Lung (tissue), 12 donors: Measurements from ENCODE around the gene CEACAM6. TPM values are rescaled to one million over a fixed set of nuclear protein-coding genes. Genes with fewer than 3 reads are reported as not detected.
"Not testable (repeated sequence)": the region's sequence is repeated elsewhere in the genome, so short reads cannot be mapped to it uniquely, and the experiment has no call there.

Source experiments
- ATAC-seq: fragments of 200-7000 bp; cut with Tn5 transposase; one replicate; pipeline ENCODE4 v1.9.1; 2020; ENCODE audit warnings: moderate number of reproducible peaks; ENCODE audit not compliant: insufficient read depth, low FRiP score
- DNase-seq, 3 donors: peaks; one replicate each; pipeline ENCODE4 v3.0.0-alpha.2; 2013 to 2017
- H3K27ac ChIP-seq, 2 donors: one replicate each; pipeline ENCODE4 v1.5.1; 2013; ENCODE audit warnings: mild to moderate bottlenecking in 2 of 2, moderate library complexity in 2 of 2, control low read depth in 1 of 2, inconsistent platforms in 1 of 2, low read depth in 1 of 2, low read length in 1 of 2
- H3K27me3 ChIP-seq, 3 donors: one replicate each; pipeline ENCODE4 v1.5.1; 2013; ENCODE audit warnings: low read length in 2 of 3; ENCODE audit not compliant: control insufficient read depth in 3 of 3, insufficient read depth in 3 of 3
- H3K36me3 ChIP-seq, 4 donors: one replicate each; pipeline ENCODE4 v1.5.1; 2013; ENCODE audit warnings: low read length in 4 of 4, mild to moderate bottlenecking in 1 of 4, moderate library complexity in 1 of 4; ENCODE audit not compliant: control insufficient read depth in 4 of 4, insufficient read depth in 4 of 4
- H3K4me1 ChIP-seq, 5 donors: one replicate each; pipeline ENCODE4 v1.5.1; 2013; ENCODE audit warnings: low read length in 5 of 5, mild to moderate bottlenecking in 2 of 5, moderate library complexity in 1 of 5; ENCODE audit not compliant: control insufficient read depth in 5 of 5, insufficient read depth in 5 of 5
- H3K4me3 ChIP-seq: one replicate; pipeline ENCODE4 v1.5.1; 2013; ENCODE audit warnings: mild to moderate bottlenecking, control low read depth, moderate library complexity
- H3K9ac ChIP-seq, 2 donors: one replicate each; pipeline ENCODE4 v1.5.1; 2013; ENCODE audit warnings: low read length in 2 of 2, control low read depth in 1 of 2; ENCODE audit not compliant: insufficient read depth in 1 of 2
- H3K9me3 ChIP-seq, 4 donors: one replicate each; pipeline ENCODE4 v1.5.1; 2013; ENCODE audit warnings: low read length in 3 of 4, mild to moderate bottlenecking in 1 of 4, moderate library complexity in 1 of 4; ENCODE audit not compliant: control insufficient read depth in 4 of 4, insufficient read depth in 3 of 4
- CTCF ChIP-seq: IDR thresholded peaks from 2 replicates; pipeline ENCODE4 v1.5.1; 2012; ENCODE audit warnings: mild to moderate bottlenecking; ENCODE audit errors: control extremely low read depth, extremely low read depth
- WGBS, 2 donors: extraction: QIAGEN DNeasy Blood & Tissue Kit; methylation state at CpG; one replicate each; pipeline ENCODE4 v1.1.7; 2013; 5-methylcytosine and 5-hydroxymethylcytosine counted together
- polyA plus RNA-seq, 2 donors: library from polyadenylated mRNA; stranded (reverse); fragments of 200-250 nt; gene quantifications; one replicate each; pipeline ENCODE4 v1.2.1, GENCODE V29; 2013
- total RNA-seq, 2 donors: library from RNA; depleted of rRNA in 1 of 2; stranded (reverse); fragments of >200 nt in 1 of 2; gene quantifications; one replicate each; pipeline ENCODE4 v1.2.1, GENCODE V29; 2014 to 2021
- donor health status: control.
- donor health status: control.
- donor health status: Bipolar disorder and iron deficiency.
- donor health status: healthy.
- donor health status: DM: yes; HTN: yes; CAD: no.

Gene CEACAM6
- total and polyA plus RNA-seq, 4 donors = 5.2 to 280 (median 143) TPM

- Histone ChIP-seq H3K4me1 (no peaks in the 10 kb centered on the region), H3K9ac (no peak overlapping the region), H3K4me3 (no peak overlapping the region), H3K36me3 (no peaks in the 10 kb centered on the region), H3K9me3 (no peaks in the 10 kb centered on the region), H3K27ac (no peak overlapping the region), H3K27me3 (no peaks in the 10 kb centered on the region)
- DNase-seq (no peak), ATAC-seq (no peak)
- TF ChIP-seq CTCF = no peak
- WGBS, 2 donors = 81 to 88% methylated on average over 5 of the region's 5 CpGs
These were observed 47.4 kb upstream of the CEACAM6 start for GRCh38 chr19:41707871-41708371.

GRCh38 chr19:41708481-41708880, 46.8 kb upstream of the CEACAM6 start, which contains the start of gene CEACAM5:
Gene CEACAM5, plus strand, starts transcription at chr19:41708626. Its CDS starts 106 bp downstream, at chr19:41708732.
- Histone ChIP-seq H3K27ac (no peak within 1 kb of the TSS), H3K4me1 (no peaks in the 10 kb centered on the region), H3K9me3 (no peaks in the 10 kb centered on the region), H3K9ac (no peak within 1 kb of the TSS), H3K36me3 (no peaks in the 10 kb centered on the region), H3K27me3 (no peaks in the 10 kb centered on the region), H3K4me3 (peak within 1 kb of the TSS; percentile 1)
- ATAC-seq = no peak
- TF ChIP-seq CTCF = no peak
- WGBS, 2 donors = 46 to 47% methylated on average over 4 of the region's 4 CpGs
- DNase-seq = no peak

- H3K27ac ChIP-seq, H3K27me3 ChIP-seq, H3K36me3 ChIP-seq, ATAC-seq, DNase-seq, H3K9ac ChIP-seq, H3K4me1 ChIP-seq, H3K9me3 ChIP-seq, H3K4me3 ChIP-seq: not testable (repeated sequence)
- 89 to 90% methylated on average over 8 of the region's 8 CpGs for WGBS, 2 donors
These were observed 45.8 kb upstream of the CEACAM6 start for GRCh38 chr19:41709516-41709915.

- no peaks in the 10 kb centered on the region for H3K36me3 ChIP-seq
- no peak overlapping the region for H3K4me3 ChIP-seq
- no peak for ATAC-seq
- no peaks in the 10 kb centered on the region for H3K9me3 ChIP-seq
- no peak overlapping the region for H3K27ac ChIP-seq
- no peaks in the 10 kb centered on the region for H3K27me3 ChIP-seq
- H3K4me1 ChIP-seq = no peaks in the 10 kb centered on the region
- DNase-seq = no peak
- no peak overlapping the region for H3K9ac ChIP-seq
- TF ChIP-seq CTCF = no peak
- 87 to 89% methylated on average over 8 of the region's 8 CpGs for WGBS, 2 donors
These were observed 45.2 kb upstream of the CEACAM6 start for GRCh38 chr19:41709951-41710645.
